Measurements from ENCODE around the gene PRICKLE2.

PRICKLE2 gene

GRCh38 chr3:64163019-64163754 lies 62.1 kb downstream of the PRICKLE2 start (continued):
- TF ChIP-seq TSHZ2 (CRISPR knock-in tag; IDR thresholded peaks at IDR 0.05) (no peak), ZNF565 (CRISPR knock-in tag; conservative IDR thresholded peaks at IDR 0.05; ENCODE audit: low read depth) (no peak), CREB5 (CRISPR knock-in tag; IDR thresholded peaks at IDR 0.05; ENCODE audit: low read depth) (no peak), BACH2 (CRISPR knock-in tag; IDR thresholded peaks at IDR 0.05; ENCODE audit: borderline replicate concordance) (no peak), ZFP3 (CRISPR knock-in tag; IDR thresholded peaks at IDR 0.05) (no peak)

GRCh38 chr3:64161481-64161952 lies 63.7 kb downstream of the PRICKLE2 start:
- peak; percentile 24; the same call in 2 of the 3 replicates for ATAC-seq
- no peak for TF ChIP-seq SNAI2 (CRISPR knock-in tag; IDR thresholded peaks at IDR 0.05)
- no peak for TF ChIP-seq CSRNP3 (CRISPR knock-in tag; IDR thresholded peaks at IDR 0.05)
- no peak for TF ChIP-seq CREB5 (CRISPR knock-in tag; IDR thresholded peaks at IDR 0.05; ENCODE audit: low read depth)
- no peak for TF ChIP-seq ZC3H10 (CRISPR knock-in tag; IDR thresholded peaks at IDR 0.05)
- no peak for TF ChIP-seq ZNF70 (CRISPR knock-in tag; IDR thresholded peaks at IDR 0.05)
- TF ChIP-seq PPARA (CRISPR knock-in tag; IDR thresholded peaks at IDR 0.05; ENCODE audit: borderline replicate concordance), result no peak
- TF ChIP-seq TSHZ2 (CRISPR knock-in tag; IDR thresholded peaks at IDR 0.05), result no peak
- no peak for TF ChIP-seq ISL1 (CRISPR knock-in tag; IDR thresholded peaks at IDR 0.05)

- TF ChIP-seq BACH2 (CRISPR knock-in tag; IDR thresholded peaks at IDR 0.05; ENCODE audit: borderline replicate concordance) (no peak), TOX (CRISPR knock-in tag; IDR thresholded peaks at IDR 0.05; ENCODE audit: borderline replicate concordance) (no peak), GLIS3 (CRISPR knock-in tag; IDR thresholded peaks at IDR 0.05) (no peak), CREB5 (CRISPR knock-in tag; IDR thresholded peaks at IDR 0.05; ENCODE audit: low read depth) (no peak), PPARA (CRISPR knock-in tag; IDR thresholded peaks at IDR 0.05; ENCODE audit: borderline replicate concordance) (no peak), TSHZ2 (CRISPR knock-in tag; IDR thresholded peaks at IDR 0.05) (no peak), POU6F1 (CRISPR knock-in tag; IDR thresholded peaks at IDR 0.05; ENCODE audit: borderline replicate concordance, low read depth) (no peak), CSDC2 (CRISPR knock-in tag; IDR thresholded peaks at IDR 0.05) (no peak), ISL1 (CRISPR knock-in tag; IDR thresholded peaks at IDR 0.05) (no peak), ZNF70 (CRISPR knock-in tag; IDR thresholded peaks at IDR 0.05) (no peak)
- no peak for ATAC-seq
These were observed 65.1 kb downstream of the PRICKLE2 start for GRCh38 chr3:64160000-64160695.

Measured in SK-N-SH treated with all-trans-retinoic acid at 6 μM for 48 hours (cell line).